Measurements from ENCODE around the gene PTPN4.

- no peak for TF ChIP-seq CTCF (conservative IDR thresholded peaks at IDR 0.05 in 1 of 2, IDR thresholded peaks at IDR 0.05 in 1 of 2; ENCODE audit: extremely low read depth in 1 of 2, insufficient read depth in 1 of 2, low read depth in 1 of 2, low read length in 2 of 2)
- no peak for TF ChIP-seq EZH2 (IDR thresholded peaks at IDR 0.05; ENCODE audit: borderline replicate concordance, low read length)
Measured at GRCh38 chr2:119766944-119767343, 7.2 kb downstream of the PTPN4 start.

All from mammary epithelial cell (primary cell).